GM19023 (cell line): ENCODE measurements around the gene EGFR.

Source experiments
- ATAC-seq: cut with Tn5 transposase; IDR thresholded peaks from one replicate; pipeline ENCODE4 v1.9.1; 2021; ENCODE audit warnings: mild to moderate bottlenecking, moderate library complexity; ENCODE audit not compliant: unreplicated experiment

Gene EGFR

GRCh38 chr7:55185941-55186609 lies 167.3 kb downstream of the EGFR start:
- no peak for ATAC-seq

- ATAC-seq = no peak
These were observed 169.1 kb downstream of the EGFR start for GRCh38 chr7:55187701-55188491.

GRCh38 chr7:55188590-55189138 lies 169.8 kb downstream of the EGFR start:
- no peak for ATAC-seq

- no peak for ATAC-seq
These were observed 170.4 kb downstream of the EGFR start for GRCh38 chr7:55189146-55189766.

DNA sequence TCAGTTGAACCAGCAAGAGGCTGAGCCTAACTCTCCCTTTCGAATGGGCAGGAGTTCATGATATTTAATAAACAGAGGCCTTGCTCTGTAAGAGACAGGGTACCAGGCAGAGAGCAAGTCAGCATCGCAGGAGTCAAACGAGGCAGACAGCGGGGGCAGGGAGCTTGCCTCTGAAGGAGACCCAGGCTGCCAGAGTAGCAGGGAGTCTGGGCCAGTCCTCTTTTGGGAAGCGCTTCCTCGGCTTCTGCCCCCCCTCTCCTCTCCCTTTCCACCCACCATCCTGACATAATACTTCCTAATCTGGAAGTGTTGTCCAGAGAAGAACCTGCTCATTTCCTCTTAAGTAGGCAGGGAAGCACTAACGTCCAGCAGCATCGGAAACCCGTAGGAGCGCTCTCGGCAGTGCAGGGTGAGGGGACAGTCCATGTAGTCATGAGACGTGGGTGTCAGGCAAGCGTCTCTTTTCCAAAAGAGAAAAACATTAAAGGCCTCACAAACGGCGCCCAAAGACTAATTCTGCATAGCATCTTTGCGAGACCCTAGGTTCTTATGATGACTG lies 171.1 kb downstream of the EGFR start:
- no peak for ATAC-seq

DNA sequence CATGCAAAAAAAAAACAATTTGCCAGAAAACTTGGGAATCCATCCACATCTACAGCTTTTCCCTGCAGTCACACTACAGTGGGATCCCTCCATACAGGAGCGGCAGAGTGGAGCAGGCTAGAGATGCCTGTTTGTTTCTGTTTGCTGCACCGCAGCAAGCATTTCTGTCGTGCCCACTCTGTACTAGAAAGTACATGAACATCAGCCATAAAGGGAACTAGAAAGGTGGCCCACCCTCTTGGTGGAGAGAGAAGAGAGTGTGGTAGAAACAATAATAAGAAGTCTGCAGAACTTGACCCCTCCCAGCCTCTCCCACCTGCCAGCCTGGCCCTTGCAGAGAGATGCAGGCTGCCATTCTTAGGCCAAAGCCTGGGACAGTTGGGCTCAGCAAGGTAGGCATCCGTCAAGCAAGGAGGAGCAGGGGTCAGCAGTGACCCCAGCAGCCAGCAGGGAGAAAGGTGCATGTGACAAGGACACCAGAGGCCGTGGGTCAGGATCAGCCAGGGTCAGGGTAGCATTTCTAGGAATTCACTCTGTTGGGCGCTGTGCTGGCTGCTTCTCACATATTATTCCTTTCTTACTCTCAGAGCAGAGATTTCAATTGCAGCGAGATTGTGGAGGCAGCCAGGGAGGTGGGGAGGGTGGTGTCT lies 171.8 kb downstream of the EGFR start:
- no peak for ATAC-seq

GRCh38 chr7:55191161-55191925 lies 172.5 kb downstream of the EGFR start:
- no peak for ATAC-seq

GRCh38 chr7:55191926-55192692 lies 173.3 kb downstream of the EGFR start:
- no peak for ATAC-seq

GRCh38 chr7:55192723-55193122 lies 173.9 kb downstream of the EGFR start:
- ATAC-seq = no peak

DNA sequence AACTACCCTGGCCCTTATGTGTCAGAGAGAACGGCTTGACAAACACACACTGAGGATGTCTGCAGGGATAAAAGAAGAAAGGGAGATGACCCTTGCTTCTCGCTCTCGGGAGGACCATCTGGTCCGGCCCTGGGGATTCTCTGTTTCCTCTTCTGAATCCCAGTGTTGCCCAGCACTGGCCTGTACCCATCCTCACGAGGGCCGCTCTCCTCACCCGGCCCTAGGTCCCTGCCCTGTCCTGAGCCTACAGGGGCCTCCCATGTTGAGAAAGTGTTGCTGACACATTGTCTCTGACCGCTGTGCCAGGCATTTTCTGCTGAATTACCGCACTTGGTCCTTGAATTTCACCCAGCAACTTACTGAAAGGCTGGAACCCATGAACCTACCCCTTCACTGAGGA lies 174.4 kb downstream of the EGFR start:
- no peak for ATAC-seq

GRCh38 chr7:55194522-55194921 lies 175.7 kb downstream of the EGFR start:
- ATAC-seq = no peak

- no peak for ATAC-seq
These were observed 180.0 kb downstream of the EGFR start for GRCh38 chr7:55198634-55199392.

DNA sequence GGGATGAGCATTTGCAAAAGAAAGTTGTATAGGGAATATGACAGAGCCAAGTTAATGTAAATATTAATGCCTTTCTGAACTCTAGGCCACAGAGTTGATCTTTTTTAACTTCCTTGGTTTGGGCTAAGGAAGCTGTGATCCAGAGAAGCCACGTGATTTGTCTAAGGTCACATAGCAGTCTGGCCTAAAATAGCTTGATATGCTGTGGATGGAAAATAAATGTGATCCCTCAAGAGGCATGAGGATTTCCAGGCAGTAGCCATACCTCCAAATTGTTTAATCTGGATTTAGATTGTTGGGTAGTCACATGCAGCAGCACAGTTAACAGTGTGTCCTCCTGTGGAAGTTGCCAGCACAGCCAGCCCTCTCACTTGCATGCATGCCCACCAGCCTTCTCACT lies 180.6 kb downstream of the EGFR start:
- ATAC-seq = no peak

- ATAC-seq = no peak
These were observed 181.6 kb downstream of the EGFR start for GRCh38 chr7:55200441-55200840.

DNA sequence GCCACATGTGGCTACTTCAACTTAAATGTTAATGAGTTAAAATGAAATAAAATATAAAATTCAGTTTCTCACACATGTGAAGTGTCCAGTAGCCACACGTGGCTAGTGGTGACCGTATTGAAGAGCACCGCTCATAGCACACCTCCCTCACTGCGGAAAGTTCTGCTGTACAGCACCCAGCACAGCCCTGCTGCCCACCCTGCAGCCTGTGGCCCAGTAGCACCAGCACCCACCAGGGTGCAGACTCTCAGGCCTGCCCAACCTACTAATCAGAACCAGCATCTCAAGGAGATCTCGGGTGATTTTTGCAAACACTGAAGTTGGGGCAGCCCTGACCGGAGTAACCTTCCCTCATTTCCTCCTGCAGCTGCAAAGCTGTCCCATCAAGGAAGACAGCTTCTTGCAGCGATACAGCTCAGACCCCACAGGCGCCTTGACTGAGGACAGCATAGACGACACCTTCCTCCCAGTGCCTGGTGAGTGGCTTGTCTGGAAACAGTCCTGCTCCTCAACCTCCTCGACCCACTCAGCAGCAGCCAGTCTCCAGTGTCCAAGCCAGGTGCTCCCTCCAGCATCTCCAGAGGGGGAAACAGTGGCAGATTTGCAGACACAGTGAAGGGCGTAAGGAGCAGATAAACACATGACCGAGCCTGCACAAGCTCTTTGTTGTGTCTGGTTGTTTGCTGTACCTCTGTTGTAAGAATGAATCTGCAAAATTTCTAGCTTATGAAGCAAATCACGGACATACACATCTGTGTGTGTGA lies 183.5 kb downstream of the EGFR start:
- ATAC-seq = no peak

- no peak for ATAC-seq
These were observed 184.5 kb downstream of the EGFR start for GRCh38 chr7:55203300-55203699.

GRCh38 chr7:55205124-55205955 lies 186.5 kb downstream of the EGFR start:
- no peak for ATAC-seq
